Midbrain (tissue), 1 donor: ENCODE results near the gene CLDN1.

Experiments used
- DNase-seq: peaks from one replicate; lab custom pipeline; 2025; lab: John Stamatoyannopoulos, UW

CLDN1 gene

GRCh38 chr3:190321789-190322603 lies at the start of gene CLDN1:
Gene CLDN1 (minus strand): TSS chr3:190322446. CDS start chr3:190322206, 240 bp downstream.
- peak; percentile 80 for DNase-seq

GRCh38 chr3:190371152-190371551 lies 48.9 kb upstream of the CLDN1 start:
- DNase-seq = no peak

- no peak for DNase-seq
Observed at GRCh38 chr3:190370369-190370768, 48.1 kb upstream of the CLDN1 start.

GRCh38 chr3:190369668-190370295 lies 47.5 kb upstream of the CLDN1 start:
- DNase-seq = no peak

GRCh38 chr3:190368881-190369280 lies 46.6 kb upstream of the CLDN1 start:
- no peak for DNase-seq

GRCh38 chr3:190366133-190366532 lies 43.9 kb upstream of the CLDN1 start:
- no peak for DNase-seq

GRCh38 chr3:190362258-190362657 lies 40.0 kb upstream of the CLDN1 start:
- no peak for DNase-seq

GRCh38 chr3:190361791-190362190 lies 39.5 kb upstream of the CLDN1 start:
- no peak for DNase-seq

GRCh38 chr3:190360228-190360627 lies 38.0 kb upstream of the CLDN1 start:
- no peak for DNase-seq

GRCh38 chr3:190359813-190360212 lies 37.6 kb upstream of the CLDN1 start:
- DNase-seq = no peak

- DNase-seq = no peak
Observed at GRCh38 chr3:190357468-190357867, 35.2 kb upstream of the CLDN1 start.

GRCh38 chr3:190356246-190356645 lies 34.0 kb upstream of the CLDN1 start:
- DNase-seq = no peak

GRCh38 chr3:190352861-190353457 lies 30.7 kb upstream of the CLDN1 start:
- DNase-seq = no peak

GRCh38 chr3:190346541-190346940 lies 24.3 kb upstream of the CLDN1 start:
- DNase-seq = no peak

- DNase-seq = no peak
Observed at GRCh38 chr3:190345878-190346277, 23.6 kb upstream of the CLDN1 start.

GRCh38 chr3:190345027-190345821 lies 23.0 kb upstream of the CLDN1 start:
- DNase-seq = no peak

- DNase-seq = no peak
Observed at GRCh38 chr3:190340071-190340470, 17.8 kb upstream of the CLDN1 start.

- no peak for DNase-seq
Observed at GRCh38 chr3:190339130-190339529, 16.9 kb upstream of the CLDN1 start.

- DNase-seq = peak; percentile 3
Observed at GRCh38 chr3:190338717-190339116, 16.5 kb upstream of the CLDN1 start.

GRCh38 chr3:190337301-190337700 lies 15.1 kb upstream of the CLDN1 start:
- no peak for DNase-seq

- no peak for DNase-seq
Observed at GRCh38 chr3:190336516-190337189, 14.4 kb upstream of the CLDN1 start.

GRCh38 chr3:190333961-190334360 lies 11.7 kb upstream of the CLDN1 start:
- no peak for DNase-seq
